ENCODE measurements around the gene ZEB1. TPM values are rescaled to one million over a fixed set of nuclear protein-coding genes. Genes with fewer than 3 reads are reported as not detected.
"Not testable (repeated sequence)": the region's sequence is repeated elsewhere in the genome, so short reads cannot be mapped to it uniquely, and the experiment has no call there.

The ZEB1 gene
- total RNA-seq, 8 experiments from 2014 or later: 14.8 to 104 (median 50.3) TPM

- in situ Hi-C loops (cut with MboI; ENCODE audit: low pct_unique_long_range_greater_than_20kb in 2 of 9, low sequenced_read_pairs in 9 of 9, unreplicated experiment in 9 of 9): no loop called here
- Histone ChIP-seq H3K27ac (no peak overlapping the region), H3K4me1 (replicated peaks in 1 of 2) (no peaks in the 10 kb centered on the region), H3K4me3 (no peak overlapping the region)
- 8 to 100% (median 67%) methylated on average over 1 of the region's 1 CpG; no CpG with 5 or more reads in 3 of the 10 experiments for WGBS, 10 experiments
- no peak for ATAC-seq (replicated peaks in 6 of 8)
Measured at GRCh38 chr10:31358688-31359330, 39.8 kb downstream of the ZEB1 start.

- Histone ChIP-seq H3K4me3 (no peak overlapping the region), H3K4me1 (replicated peaks in 1 of 2) (no peaks in the 10 kb centered on the region), H3K27ac (no peak overlapping the region)
- WGBS, 10 experiments: 20 to 100% (median 100%) methylated on average over 1 of the region's 1 CpG; no CpG with 5 or more reads in 3 of the 10 experiments
- in situ Hi-C loops (cut with MboI; ENCODE audit: low pct_unique_long_range_greater_than_20kb in 2 of 9, low sequenced_read_pairs in 9 of 9, unreplicated experiment in 9 of 9): no loop called here
- no peak for ATAC-seq (replicated peaks in 6 of 8)
Measured at GRCh38 chr10:31359979-31360378, 41.0 kb downstream of the ZEB1 start.

- H3K27ac ChIP-seq; H3K4me3 ChIP-seq; in situ Hi-C loops (cut with MboI; ENCODE audit: low pct_unique_long_range_greater_than_20kb in 2 of 9, low sequenced_read_pairs in 9 of 9, unreplicated experiment in 9 of 9); ATAC-seq (replicated peaks in 6 of 8); H3K4me1 ChIP-seq (replicated peaks in 1 of 2): not testable (repeated sequence)
- WGBS, 10 experiments: no CpG with 5 or more reads among the region's 15 CpGs
Measured at GRCh38 chr10:31361475-31361874, 42.5 kb downstream of the ZEB1 start.

- in situ Hi-C loops (cut with MboI; ENCODE audit: low pct_unique_long_range_greater_than_20kb in 2 of 9, low sequenced_read_pairs in 9 of 9, unreplicated experiment in 9 of 9): no loop called here
Measured at GRCh38 chr10:31362023-31362641, 43.1 kb downstream of the ZEB1 start.

GRCh38 chr10:31363696-31364095, 44.7 kb downstream of the ZEB1 start:
- H3K4me1 ChIP-seq (replicated peaks in 1 of 2); in situ Hi-C loops (cut with MboI; ENCODE audit: low pct_unique_long_range_greater_than_20kb in 2 of 9, low sequenced_read_pairs in 9 of 9, unreplicated experiment in 9 of 9); H3K4me3 ChIP-seq; H3K27ac ChIP-seq; ATAC-seq (replicated peaks in 6 of 8): not testable (repeated sequence)
- WGBS, 10 experiments: 97 to 100% (median 99%) methylated on average over 1 to 12 of the region's 19 CpGs; no CpG with 5 or more reads in 6 of the 10 experiments

More at GRCh38 chr10:31362023-31362641, 43.1 kb downstream of the ZEB1 start:
- no peaks in the 10 kb centered on the region for H3K4me1 ChIP-seq (replicated peaks in 1 of 2)
- no peak for ATAC-seq (replicated peaks in 6 of 8)
- H3K27ac ChIP-seq: no peak overlapping the region
- no peak overlapping the region for H3K4me3 ChIP-seq
- no CpG with 5 or more reads among the region's 44 CpGs for WGBS, 10 experiments

- ATAC-seq (replicated peaks in 6 of 8); H3K4me3 ChIP-seq; H3K27ac ChIP-seq; in situ Hi-C loops (cut with MboI; ENCODE audit: low pct_unique_long_range_greater_than_20kb in 2 of 9, low sequenced_read_pairs in 9 of 9, unreplicated experiment in 9 of 9); H3K4me1 ChIP-seq (replicated peaks in 1 of 2): not testable (repeated sequence)
- WGBS, 10 experiments: 80 to 100% methylated on average over 1 of the region's 13 CpGs; no CpG with 5 or more reads in 8 of the 10 experiments
Measured at GRCh38 chr10:31364238-31364637, 45.2 kb downstream of the ZEB1 start.

- in situ Hi-C loops (cut with MboI; ENCODE audit: low pct_unique_long_range_greater_than_20kb in 2 of 9, low sequenced_read_pairs in 9 of 9, unreplicated experiment in 9 of 9): no loop called here
- H3K4me1 ChIP-seq (replicated peaks in 1 of 2): no peaks in the 10 kb centered on the region
- 50 to 100% (median 86%) methylated on average over 1 to 4 of the region's 4 CpGs for WGBS, 10 experiments
- no peak overlapping the region for H3K27ac ChIP-seq
- ATAC-seq (replicated peaks in 6 of 8): no peak
- H3K4me3 ChIP-seq: no peak overlapping the region
Measured at GRCh38 chr10:31366703-31367102, 47.7 kb downstream of the ZEB1 start.

GRCh38 chr10:31368724-31369123, 49.7 kb downstream of the ZEB1 start:
- Histone ChIP-seq H3K27ac (no peak overlapping the region), H3K4me3 (no peak overlapping the region), H3K4me1 (replicated peaks in 1 of 2) (no peaks in the 10 kb centered on the region)
- in situ Hi-C loops (cut with MboI; ENCODE audit: low pct_unique_long_range_greater_than_20kb in 2 of 9, low sequenced_read_pairs in 9 of 9, unreplicated experiment in 9 of 9): no loop called here
- no peak for ATAC-seq (replicated peaks in 6 of 8)

- 78 to 100% (median 94%) methylated on average over 1 to 3 of the region's 3 CpGs for WGBS, 10 experiments
- no peak for ATAC-seq (replicated peaks in 6 of 8)
Measured at GRCh38 chr10:31372439-31372838, 53.4 kb downstream of the ZEB1 start.

GRCh38 chr10:31374146-31374696, 55.2 kb downstream of the ZEB1 start:
- in situ Hi-C loops (cut with MboI; ENCODE audit: low pct_unique_long_range_greater_than_20kb in 2 of 9, low sequenced_read_pairs in 9 of 9, unreplicated experiment in 9 of 9): no loop called here
- 8 to 100% (median 83%) methylated on average over 1 to 2 of the region's 2 CpGs; no CpG with 5 or more reads in 1 of the 10 experiments for WGBS, 10 experiments
- no peak overlapping the region for H3K27ac ChIP-seq
- no peak for ATAC-seq (replicated peaks in 6 of 8)
- no peaks in the 10 kb centered on the region for H3K4me1 ChIP-seq (replicated peaks in 1 of 2)
- H3K4me3 ChIP-seq: no peak overlapping the region

More at GRCh38 chr10:31372439-31372838, 53.4 kb downstream of the ZEB1 start:
- Histone ChIP-seq H3K4me3 (no peak overlapping the region), H3K4me1 (replicated peaks in 1 of 2) (no peaks in the 10 kb centered on the region), H3K27ac (no peak overlapping the region)
- in situ Hi-C loops (cut with MboI; ENCODE audit: low pct_unique_long_range_greater_than_20kb in 2 of 9, low sequenced_read_pairs in 9 of 9, unreplicated experiment in 9 of 9): no loop called here

- H3K27ac ChIP-seq: no peak overlapping the region
- in situ Hi-C loops (cut with MboI; ENCODE audit: low pct_unique_long_range_greater_than_20kb in 2 of 9, low sequenced_read_pairs in 9 of 9, unreplicated experiment in 9 of 9): no loop called here
- 17 to 100% (median 92%) methylated on average over 1 of the region's 1 CpG for WGBS, 10 experiments
Measured at GRCh38 chr10:31381171-31381570, 62.2 kb downstream of the ZEB1 start.

GRCh38 chr10:31381766-31382316, 62.8 kb downstream of the ZEB1 start:
- Histone ChIP-seq H3K4me3 (no peak overlapping the region), H3K4me1 (replicated peaks in 1 of 2) (no peaks in the 10 kb centered on the region), H3K27ac (no peak overlapping the region)
- in situ Hi-C loops (cut with MboI; ENCODE audit: low pct_unique_long_range_greater_than_20kb in 2 of 9, low sequenced_read_pairs in 9 of 9, unreplicated experiment in 9 of 9): no loop called here
- no peak for ATAC-seq (replicated peaks in 6 of 8)
- 50 to 100% (median 91%) methylated on average over 2 to 6 of the region's 6 CpGs; no CpG with 5 or more reads in 2 of the 10 experiments for WGBS, 10 experiments

More at GRCh38 chr10:31381171-31381570, 62.2 kb downstream of the ZEB1 start:
- H3K4me3 ChIP-seq: no peak overlapping the region
- no peaks in the 10 kb centered on the region for H3K4me1 ChIP-seq (replicated peaks in 1 of 2)
- no peak for ATAC-seq (replicated peaks in 6 of 8)

GRCh38 chr10:31383810-31384588, 65.0 kb downstream of the ZEB1 start:
- H3K4me1 ChIP-seq (replicated peaks in 1 of 2): no peaks in the 10 kb centered on the region
- in situ Hi-C loops (cut with MboI; ENCODE audit: low pct_unique_long_range_greater_than_20kb in 2 of 9, low sequenced_read_pairs in 9 of 9, unreplicated experiment in 9 of 9): no loop called here
- 80 to 100% (median 95%) methylated on average over 1 to 7 of the region's 8 CpGs; no CpG with 5 or more reads in 1 of the 10 experiments for WGBS, 10 experiments
- no peak overlapping the region for H3K27ac ChIP-seq
- ATAC-seq (replicated peaks in 6 of 8): no peak
- H3K4me3 ChIP-seq: no peak overlapping the region

All from motor neuron (in vitro differentiated cells).